Stimulated activated naive CD8-positive, alpha-beta T cell treated with anti-CD3 and anti-CD28 coated beads, Interleukin-15, Interleukin-2, amounts not matched to agents 100 ng/mL and 50 ng/mL, for 24 hours (primary cell): ENCODE data around the gene OR3A2.
"Not testable (repeated sequence)": the region's sequence is repeated elsewhere in the genome, so short reads cannot be mapped to it uniquely, and the experiment has no call there.

Experiments used
- H3K27ac Mint-ChIP-seq: one replicate; pipeline ENCODE4 v1.8.0; 2021; ENCODE audit warnings: mild to moderate bottlenecking, mixed read lengths
- H3K27me3 Mint-ChIP-seq: one replicate; pipeline ENCODE4 v1.8.0; 2021; ENCODE audit warnings: mixed read lengths
- H3K36me3 Mint-ChIP-seq: one replicate; pipeline ENCODE4 v1.8.0; 2021; ENCODE audit warnings: low read depth, mixed read lengths
- H3K4me1 Mint-ChIP-seq: one replicate; pipeline ENCODE4 v1.8.0; 2021; ENCODE audit warnings: low read depth, mixed read lengths
- H3K4me3 Mint-ChIP-seq: one replicate; pipeline ENCODE4 v1.8.0; 2021; ENCODE audit warnings: mild to moderate bottlenecking, mixed read lengths
- H3K9me3 Mint-ChIP-seq: one replicate; pipeline ENCODE4 v1.8.0; 2021; ENCODE audit warnings: mixed read lengths

Gene OR3A2

DNA sequence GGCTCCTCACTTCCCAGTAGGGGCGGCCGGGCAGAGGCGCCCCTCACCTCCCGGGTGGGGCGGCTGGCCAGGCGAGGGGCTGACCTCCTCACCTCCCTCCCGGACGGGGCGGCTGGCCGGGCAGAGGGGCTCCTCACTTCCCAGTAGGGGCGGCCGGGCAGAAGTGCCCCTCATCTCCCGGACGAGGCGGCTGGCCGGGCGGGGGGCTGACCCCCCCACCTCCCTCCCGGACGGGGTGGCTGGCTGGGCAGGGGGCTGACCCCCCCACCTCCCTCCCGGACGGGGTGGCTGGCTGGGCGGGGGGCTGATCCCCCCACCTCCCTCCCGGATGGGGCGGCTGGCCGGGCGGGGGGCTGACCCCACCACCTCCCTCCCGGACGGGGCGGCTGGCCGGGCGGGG is 14.9 kb downstream of the OR3A2 start:
- not testable (repeated sequence) for H3K4me3 Mint-ChIP-seq, H3K4me1 Mint-ChIP-seq, H3K36me3 Mint-ChIP-seq, H3K27ac Mint-ChIP-seq
- H3K27me3 Mint-ChIP-seq = peaks cover 13% of the 10 kb centered on the region
- H3K9me3 Mint-ChIP-seq = peaks cover 30% of the 10 kb centered on the region

DNA sequence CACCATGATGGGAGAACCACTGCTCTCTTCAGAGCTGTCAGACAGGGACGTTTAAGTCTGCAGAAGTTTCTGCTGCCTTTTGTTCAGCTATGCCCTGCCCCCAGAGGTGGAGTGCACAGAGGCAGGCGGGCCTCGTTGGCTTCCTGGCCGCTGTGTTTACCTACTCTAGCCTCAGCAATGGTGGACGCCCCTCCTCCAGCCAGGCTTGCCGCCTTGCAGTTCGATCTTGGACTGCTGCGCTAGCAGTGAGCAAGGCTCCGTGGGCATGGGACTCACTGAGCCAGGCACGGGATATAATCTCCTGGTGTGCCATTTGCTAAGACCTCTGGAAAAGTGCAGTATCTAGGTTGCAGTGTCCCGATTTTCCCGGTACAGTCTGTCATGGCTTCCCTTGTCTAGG is 43.3 kb downstream of the OR3A2 start:
- not testable (repeated sequence) for H3K4me1 Mint-ChIP-seq, H3K27ac Mint-ChIP-seq, H3K36me3 Mint-ChIP-seq, H3K4me3 Mint-ChIP-seq
- H3K27me3 Mint-ChIP-seq = peaks cover 30% of the 10 kb centered on the region
- H3K9me3 Mint-ChIP-seq = peaks cover 21% of the 10 kb centered on the region

GRCh38 chr17:3335876-3336275 is 50.2 kb downstream of the OR3A2 start:
- peaks cover 23% of the 10 kb centered on the region for H3K27me3 Mint-ChIP-seq
- no peaks in the 10 kb centered on the region for H3K4me1 Mint-ChIP-seq
- H3K9me3 Mint-ChIP-seq = peaks cover 9% of the 10 kb centered on the region
- no peak overlapping the region for H3K27ac Mint-ChIP-seq
- no peak overlapping the region for H3K4me3 Mint-ChIP-seq
- peaks cover 13% of the 10 kb centered on the region for H3K36me3 Mint-ChIP-seq

DNA sequence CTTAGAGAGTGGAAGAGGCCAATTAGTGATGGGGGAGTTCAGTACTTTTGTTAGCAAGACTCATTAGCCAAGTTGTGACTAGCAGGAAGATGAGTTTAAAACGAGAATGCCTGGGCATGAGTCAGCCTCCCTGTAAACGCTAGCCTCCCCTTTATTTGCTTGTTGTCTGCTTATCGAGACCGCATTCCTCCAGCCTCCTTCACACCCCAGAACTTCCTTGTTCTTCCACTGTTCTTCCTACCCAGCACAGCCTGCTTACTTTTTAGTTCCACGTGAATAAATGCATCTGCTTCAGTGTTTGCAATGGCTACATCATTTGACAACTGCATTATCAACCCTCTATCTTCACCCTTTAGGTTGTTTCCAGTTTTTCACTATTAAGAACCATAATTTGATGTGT is 67.8 kb downstream of the OR3A2 start:
- H3K27me3 Mint-ChIP-seq = no peaks in the 10 kb centered on the region
- no peak overlapping the region for H3K4me3 Mint-ChIP-seq
- peaks cover 4% of the 10 kb centered on the region for H3K36me3 Mint-ChIP-seq
- H3K27ac Mint-ChIP-seq = no peak overlapping the region
- no peaks in the 10 kb centered on the region for H3K4me1 Mint-ChIP-seq
- no peaks in the 10 kb centered on the region for H3K9me3 Mint-ChIP-seq

- Mint-ChIP-seq H3K27ac (no peak overlapping the region), H3K36me3 (peaks cover 4% of the 10 kb centered on the region), H3K4me1 (no peaks in the 10 kb centered on the region), H3K9me3 (no peaks in the 10 kb centered on the region), H3K27me3 (peaks cover 3% of the 10 kb centered on the region), H3K4me3 (no peak overlapping the region)
These were observed 69.3 kb downstream of the OR3A2 start for GRCh38 chr17:3316836-3317235.

GRCh38 chr17:3308603-3309002 is 77.5 kb downstream of the OR3A2 start:
- H3K4me1 Mint-ChIP-seq = no peaks in the 10 kb centered on the region
- H3K27me3 Mint-ChIP-seq = peaks cover 4% of the 10 kb centered on the region
- H3K9me3 Mint-ChIP-seq = no peaks in the 10 kb centered on the region
- no peak overlapping the region for H3K27ac Mint-ChIP-seq
- H3K4me3 Mint-ChIP-seq = no peak overlapping the region
- H3K36me3 Mint-ChIP-seq = no peaks in the 10 kb centered on the region

DNA sequence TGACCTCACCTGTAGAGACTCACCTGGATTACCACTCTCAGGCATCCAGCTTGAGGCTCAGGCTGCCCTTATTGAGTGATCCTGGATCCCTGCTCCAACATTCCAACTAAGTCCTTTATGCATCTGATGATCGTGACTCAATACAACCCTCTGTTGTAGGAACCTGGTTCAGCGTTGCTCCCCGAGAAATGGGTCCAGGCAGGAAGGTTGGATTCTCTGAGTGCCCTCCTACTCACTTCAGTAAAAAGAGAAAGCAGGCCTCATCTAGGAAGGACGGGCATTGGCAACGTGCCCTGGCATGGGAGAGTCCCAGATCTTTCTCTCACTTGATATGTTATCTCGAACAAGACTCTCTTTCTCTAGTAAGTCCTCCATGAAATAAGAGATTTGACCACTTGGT is 87.8 kb downstream of the OR3A2 start, which contains the start of gene OR3A1:
OR3A1 (minus strand) TSS at position 101 of the 400 bp plus-strand sequence. CDS start 5,778 bp downstream, outside the sequence.
- Mint-ChIP-seq H3K27ac (no peak within 1 kb of the TSS), H3K4me3 (no peak within 1 kb of the TSS), H3K27me3 (peaks cover 19% of the 10 kb centered on the region), H3K4me1 (no peaks in the 10 kb centered on the region), H3K9me3 (peaks cover 4% of the 10 kb centered on the region), H3K36me3 (no peaks in the 10 kb centered on the region)

DNA sequence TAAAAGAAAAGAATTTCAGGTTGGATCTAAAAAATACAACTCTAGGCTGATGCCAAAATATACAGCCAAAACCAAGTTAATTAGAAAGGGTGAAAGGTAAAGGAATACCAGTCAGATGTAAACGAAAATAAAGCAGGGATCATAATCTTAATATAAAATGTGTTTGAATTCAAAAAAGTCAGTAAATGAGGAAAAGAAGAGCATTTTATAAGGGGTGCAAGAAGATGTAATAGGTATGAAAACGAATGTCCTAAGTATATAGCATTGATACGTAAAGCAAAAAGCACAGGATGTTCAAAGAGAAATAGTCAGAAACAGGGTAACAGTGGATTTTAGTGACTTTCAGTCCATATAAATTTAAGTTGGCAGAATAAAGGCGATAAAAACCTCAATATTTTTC is 90.5 kb downstream of the OR3A2 start:
- no peaks in the 10 kb centered on the region for H3K9me3 Mint-ChIP-seq
- no peak overlapping the region for H3K27ac Mint-ChIP-seq
- no peaks in the 10 kb centered on the region for H3K36me3 Mint-ChIP-seq
- H3K4me1 Mint-ChIP-seq = no peaks in the 10 kb centered on the region
- H3K4me3 Mint-ChIP-seq = no peak overlapping the region
- H3K27me3 Mint-ChIP-seq = peaks cover 22% of the 10 kb centered on the region

GRCh38 chr17:3293548-3293947 is 92.6 kb downstream of the OR3A2 start:
- H3K27me3 Mint-ChIP-seq = peaks cover 22% of the 10 kb centered on the region
- not testable (repeated sequence) for H3K4me3 Mint-ChIP-seq, H3K27ac Mint-ChIP-seq, H3K4me1 Mint-ChIP-seq, H3K9me3 Mint-ChIP-seq, H3K36me3 Mint-ChIP-seq

DNA sequence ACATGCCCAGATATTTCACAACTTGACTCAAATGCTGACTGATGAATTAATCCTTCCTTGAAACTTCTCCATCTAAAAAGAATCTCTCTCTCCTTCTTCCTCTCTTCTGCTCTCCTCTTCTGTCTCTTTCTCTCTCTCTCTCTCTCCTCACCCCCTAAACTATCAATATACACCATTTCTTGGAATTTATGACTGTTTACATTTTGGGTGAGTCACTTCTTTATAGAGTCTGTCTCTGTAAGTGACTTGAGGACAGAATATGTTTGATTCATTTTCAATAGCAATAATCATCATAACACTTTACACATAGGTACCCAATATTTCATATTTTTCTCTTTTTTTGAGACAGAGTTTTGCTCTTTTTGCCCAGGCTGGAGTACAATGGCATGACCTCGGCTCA is 103.2 kb downstream of the OR3A2 start:
- no peaks in the 10 kb centered on the region for H3K4me1 Mint-ChIP-seq
- H3K9me3 Mint-ChIP-seq = no peaks in the 10 kb centered on the region
- H3K4me3 Mint-ChIP-seq = no peak overlapping the region
- no peak overlapping the region for H3K27ac Mint-ChIP-seq
- H3K27me3 Mint-ChIP-seq = no peaks in the 10 kb centered on the region
- H3K36me3 Mint-ChIP-seq = no peaks in the 10 kb centered on the region

GRCh38 chr17:3276126-3276525 is 110.0 kb downstream of the OR3A2 start:
- peaks cover 5% of the 10 kb centered on the region for H3K27me3 Mint-ChIP-seq
- H3K36me3 Mint-ChIP-seq = peaks cover 7% of the 10 kb centered on the region
- H3K27ac Mint-ChIP-seq = no peak overlapping the region
- no peak overlapping the region for H3K4me3 Mint-ChIP-seq
- H3K9me3 Mint-ChIP-seq = peaks cover 11% of the 10 kb centered on the region
- no peaks in the 10 kb centered on the region for H3K4me1 Mint-ChIP-seq

- Mint-ChIP-seq H3K36me3 (peaks cover 3% of the 10 kb centered on the region), H3K27me3 (peaks cover 5% of the 10 kb centered on the region), H3K9me3 (peaks cover 18% of the 10 kb centered on the region), H3K4me1 (no peaks in the 10 kb centered on the region), H3K27ac (no peak overlapping the region), H3K4me3 (no peak overlapping the region)
These were observed 114.8 kb downstream of the OR3A2 start for GRCh38 chr17:3271072-3271848.

DNA sequence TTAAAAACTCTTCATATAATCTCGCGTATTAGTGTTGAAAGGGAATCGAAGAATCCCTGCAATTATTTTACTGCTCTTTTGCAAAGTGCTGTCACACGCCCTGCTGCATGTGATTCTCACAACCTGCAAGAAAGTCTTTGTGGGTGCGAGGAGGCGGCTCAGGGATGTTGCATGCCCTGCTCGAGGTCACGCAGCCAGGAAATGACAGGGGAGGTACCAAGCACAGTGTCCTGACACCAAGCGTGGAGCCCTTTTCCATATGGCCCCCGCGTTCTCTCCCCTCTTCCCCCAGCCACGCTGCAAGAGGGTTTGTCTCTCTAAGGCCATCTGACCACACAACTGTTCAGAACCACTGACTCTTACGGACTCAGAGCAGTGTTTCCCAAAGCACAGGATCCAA is 125.5 kb downstream of the OR3A2 start:
- no peaks in the 10 kb centered on the region for H3K4me1 Mint-ChIP-seq
- H3K4me3 Mint-ChIP-seq = no peak overlapping the region
- no peak overlapping the region for H3K27ac Mint-ChIP-seq
- H3K27me3 Mint-ChIP-seq = peaks cover 6% of the 10 kb centered on the region
- H3K36me3 Mint-ChIP-seq = no peaks in the 10 kb centered on the region
- H3K9me3 Mint-ChIP-seq = no peaks in the 10 kb centered on the region

- H3K27me3 Mint-ChIP-seq = peaks cover 6% of the 10 kb centered on the region
- H3K36me3 Mint-ChIP-seq = no peaks in the 10 kb centered on the region
- no peaks in the 10 kb centered on the region for H3K9me3 Mint-ChIP-seq
- no peak overlapping the region for H3K4me3 Mint-ChIP-seq
- H3K4me1 Mint-ChIP-seq = no peaks in the 10 kb centered on the region
- H3K27ac Mint-ChIP-seq = no peak overlapping the region
These were observed 125.9 kb downstream of the OR3A2 start for GRCh38 chr17:3260163-3260562.

DNA sequence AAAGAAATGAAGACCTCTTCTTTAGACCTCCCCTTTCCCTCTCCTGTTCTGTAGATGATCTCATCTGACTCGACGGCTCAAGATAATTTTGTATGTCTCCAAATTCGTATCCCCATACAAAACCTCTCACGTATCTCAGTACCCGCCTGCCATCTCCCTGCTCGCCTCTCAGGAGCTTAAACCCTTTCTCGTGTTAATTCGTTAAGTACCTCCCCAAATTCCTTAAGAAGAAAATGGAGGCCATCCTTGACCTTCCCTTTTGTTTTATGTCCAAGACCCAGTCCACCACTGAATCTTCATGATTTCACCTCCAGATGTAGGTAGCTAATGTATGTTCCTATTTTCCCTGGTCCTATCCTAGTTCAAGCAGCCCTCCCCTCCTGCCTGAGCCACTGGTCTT is 129.5 kb downstream of the OR3A2 start:
- H3K9me3 Mint-ChIP-seq = no peaks in the 10 kb centered on the region
- no peaks in the 10 kb centered on the region for H3K36me3 Mint-ChIP-seq
- H3K27me3 Mint-ChIP-seq = peaks cover 10% of the 10 kb centered on the region
- no peak overlapping the region for H3K27ac Mint-ChIP-seq
- H3K4me3 Mint-ChIP-seq = no peak overlapping the region
- no peaks in the 10 kb centered on the region for H3K4me1 Mint-ChIP-seq

DNA sequence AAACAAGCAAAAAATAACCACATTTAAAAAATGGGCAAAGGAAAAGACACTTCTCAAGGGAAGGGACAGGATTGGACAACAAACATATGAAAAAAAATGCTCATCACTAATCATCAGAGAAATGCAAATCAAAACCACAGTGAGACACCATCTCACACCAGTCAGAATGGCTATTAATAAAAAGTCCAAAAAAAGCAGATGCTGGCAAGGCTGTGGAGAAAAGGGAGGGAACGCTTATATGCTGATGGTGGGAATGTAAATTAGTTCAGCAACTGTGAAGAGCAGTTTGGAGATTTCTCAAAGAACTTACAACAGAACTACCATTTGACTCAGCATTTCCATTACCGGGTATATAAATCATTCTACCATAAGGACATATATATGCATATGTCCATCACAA is 137.1 kb downstream of the OR3A2 start:
- not testable (repeated sequence) for H3K4me3 Mint-ChIP-seq, H3K27me3 Mint-ChIP-seq, H3K4me1 Mint-ChIP-seq, H3K36me3 Mint-ChIP-seq, H3K27ac Mint-ChIP-seq, H3K9me3 Mint-ChIP-seq
